RWPE2 (cell line): ENCODE data around the gene WNT1.
A peak's percentile ranks its signal among the peaks of the same experiment; 100 is the strongest.

Experiments
- ATAC-seq: fragments of 200-7000 bp; cut with Tn5 transposase; 3 replicates; pipeline ENCODE4 v1.9.1; 2021; ENCODE audit warnings: low read depth
- DNase-seq: peaks from one replicate; pipeline ENCODE4 v3.0.0-alpha.2; 2020; ENCODE audit warnings: low spot score
- H3K27ac ChIP-seq: fragments of 450-650 bp; 2 replicates; pipeline ENCODE4 v1.5.1; 2017; ENCODE audit warnings: mild to moderate bottlenecking; ENCODE audit not compliant: poor library complexity, severe bottlenecking
- H3K27me3 ChIP-seq: fragments of 250-450 bp; sonication (Bioruptor Pico); 2 replicates; pipeline ENCODE4 v1.5.1; 2021; ENCODE audit warnings: mild to moderate bottlenecking, moderate library complexity; ENCODE audit not compliant: insufficient read depth, poor library complexity, severe bottlenecking
- H3K36me3 ChIP-seq: fragments of 250-450 bp; sonication (Bioruptor Pico); 2 replicates; pipeline ENCODE4 v1.5.1; 2020; ENCODE audit warnings: low read depth, mild to moderate bottlenecking, moderate library complexity
- H3K4me1 ChIP-seq: fragments of 250-450 bp; sonication (Bioruptor Pico); 2 replicates; pipeline ENCODE4 v1.5.1; 2021; ENCODE audit warnings: mild to moderate bottlenecking, moderate library complexity; ENCODE audit not compliant: insufficient read depth, poor library complexity, severe bottlenecking
- H3K4me3 ChIP-seq: fragments of 250-450 bp; sonication (Bioruptor Pico); 2 replicates; pipeline ENCODE4 v1.5.1; 2021; ENCODE audit warnings: mild to moderate bottlenecking, moderate library complexity; ENCODE audit not compliant: severe bottlenecking
- H3K9me3 ChIP-seq: fragments of 250-450 bp; sonication (Bioruptor Pico); 2 replicates; pipeline ENCODE4 v1.5.1; 2021; ENCODE audit warnings: mild to moderate bottlenecking, moderate library complexity; ENCODE audit not compliant: severe bottlenecking
- TF ChIP-seq, protein P1 (sequence below): fragments of 450-650 bp; IDR thresholded peaks from one replicate; pipeline ENCODE4 v1.5.1; 2017; ENCODE audit warnings: mild to moderate bottlenecking, moderate library complexity; ENCODE audit not compliant: poor library complexity, severe bottlenecking

WNT1 gene

DNA sequence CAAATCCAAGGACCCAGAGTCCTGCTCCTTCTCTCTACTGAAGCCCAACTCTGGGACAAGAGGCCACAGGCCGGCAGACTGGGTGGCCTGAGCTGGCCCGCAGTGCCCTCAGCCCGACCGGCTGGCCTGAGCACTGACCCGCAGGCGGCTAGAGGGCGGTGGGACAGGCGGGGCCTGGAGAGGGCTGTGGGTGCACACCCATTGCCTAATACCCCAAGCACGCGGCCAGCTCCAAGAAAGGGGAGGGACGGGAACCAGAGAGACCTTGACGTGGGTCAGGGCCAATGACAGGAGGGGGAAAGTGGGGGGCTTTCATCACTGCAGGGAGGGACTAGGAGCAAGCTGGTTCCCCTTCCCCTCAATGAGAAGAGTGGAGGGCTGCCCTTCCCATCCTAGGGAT is 4.6 kb upstream of the WNT1 start:
- Histone ChIP-seq H3K4me3 (no peak overlapping the region), H3K9me3 (no peaks in the 10 kb centered on the region), H3K36me3 (no peaks in the 10 kb centered on the region), H3K27ac (no peak overlapping the region), H3K4me1 (no peaks in the 10 kb centered on the region), H3K27me3 (peaks cover 59% of the 10 kb centered on the region)
- DNase-seq (no peak), ATAC-seq (no peak)
- TF ChIP-seq, protein P1, sequence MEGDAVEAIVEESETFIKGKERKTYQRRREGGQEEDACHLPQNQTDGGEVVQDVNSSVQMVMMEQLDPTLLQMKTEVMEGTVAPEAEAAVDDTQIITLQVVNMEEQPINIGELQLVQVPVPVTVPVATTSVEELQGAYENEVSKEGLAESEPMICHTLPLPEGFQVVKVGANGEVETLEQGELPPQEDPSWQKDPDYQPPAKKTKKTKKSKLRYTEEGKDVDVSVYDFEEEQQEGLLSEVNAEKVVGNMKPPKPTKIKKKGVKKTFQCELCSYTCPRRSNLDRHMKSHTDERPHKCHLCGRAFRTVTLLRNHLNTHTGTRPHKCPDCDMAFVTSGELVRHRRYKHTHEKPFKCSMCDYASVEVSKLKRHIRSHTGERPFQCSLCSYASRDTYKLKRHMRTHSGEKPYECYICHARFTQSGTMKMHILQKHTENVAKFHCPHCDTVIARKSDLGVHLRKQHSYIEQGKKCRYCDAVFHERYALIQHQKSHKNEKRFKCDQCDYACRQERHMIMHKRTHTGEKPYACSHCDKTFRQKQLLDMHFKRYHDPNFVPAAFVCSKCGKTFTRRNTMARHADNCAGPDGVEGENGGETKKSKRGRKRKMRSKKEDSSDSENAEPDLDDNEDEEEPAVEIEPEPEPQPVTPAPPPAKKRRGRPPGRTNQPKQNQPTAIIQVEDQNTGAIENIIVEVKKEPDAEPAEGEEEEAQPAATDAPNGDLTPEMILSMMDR: no peak

DNA sequence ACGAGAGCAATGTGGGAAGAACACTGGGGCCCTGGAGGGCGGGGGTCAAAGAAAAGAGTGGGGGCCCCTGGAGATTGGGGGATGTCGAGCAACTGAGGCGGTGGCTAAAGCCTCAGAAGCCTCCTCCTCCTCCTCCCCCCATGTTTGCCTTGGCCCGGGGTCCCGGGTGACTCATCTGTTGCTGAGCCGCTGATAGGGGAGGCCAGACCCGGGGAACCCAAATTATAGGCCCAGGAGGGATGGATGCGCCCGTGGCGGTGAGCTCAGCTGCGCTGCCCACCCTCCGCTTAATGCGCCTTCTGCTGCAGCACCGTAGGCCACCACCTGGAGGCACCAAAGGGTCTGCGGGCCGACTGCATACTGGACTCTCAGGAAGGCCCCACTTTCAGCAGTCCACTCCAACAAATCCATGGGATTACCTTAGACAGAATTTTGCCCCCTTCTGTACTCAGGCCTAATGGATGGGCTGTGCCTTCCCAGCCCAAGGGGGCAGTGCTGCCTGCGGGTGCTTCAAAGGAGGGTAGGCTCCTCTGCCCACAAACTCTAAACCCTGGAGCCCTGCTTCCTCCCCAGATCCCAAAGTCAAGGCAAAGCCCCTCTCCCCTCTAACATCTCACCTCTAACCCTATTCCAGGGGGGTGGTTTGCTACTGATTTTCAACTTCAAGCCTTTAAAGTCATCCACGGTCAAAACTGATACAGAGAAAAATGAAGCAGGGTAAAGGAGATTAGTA is 4.0 kb upstream of the WNT1 start:
- DNase-seq (no peak), ATAC-seq (no peak)
- Histone ChIP-seq H3K4me1 (no peaks in the 10 kb centered on the region), H3K4me3 (no peak overlapping the region), H3K36me3 (no peaks in the 10 kb centered on the region), H3K27me3 (peaks cover 65% of the 10 kb centered on the region), H3K27ac (no peak overlapping the region), H3K9me3 (no peaks in the 10 kb centered on the region)
- TF ChIP-seq, protein P1: no peak

DNA sequence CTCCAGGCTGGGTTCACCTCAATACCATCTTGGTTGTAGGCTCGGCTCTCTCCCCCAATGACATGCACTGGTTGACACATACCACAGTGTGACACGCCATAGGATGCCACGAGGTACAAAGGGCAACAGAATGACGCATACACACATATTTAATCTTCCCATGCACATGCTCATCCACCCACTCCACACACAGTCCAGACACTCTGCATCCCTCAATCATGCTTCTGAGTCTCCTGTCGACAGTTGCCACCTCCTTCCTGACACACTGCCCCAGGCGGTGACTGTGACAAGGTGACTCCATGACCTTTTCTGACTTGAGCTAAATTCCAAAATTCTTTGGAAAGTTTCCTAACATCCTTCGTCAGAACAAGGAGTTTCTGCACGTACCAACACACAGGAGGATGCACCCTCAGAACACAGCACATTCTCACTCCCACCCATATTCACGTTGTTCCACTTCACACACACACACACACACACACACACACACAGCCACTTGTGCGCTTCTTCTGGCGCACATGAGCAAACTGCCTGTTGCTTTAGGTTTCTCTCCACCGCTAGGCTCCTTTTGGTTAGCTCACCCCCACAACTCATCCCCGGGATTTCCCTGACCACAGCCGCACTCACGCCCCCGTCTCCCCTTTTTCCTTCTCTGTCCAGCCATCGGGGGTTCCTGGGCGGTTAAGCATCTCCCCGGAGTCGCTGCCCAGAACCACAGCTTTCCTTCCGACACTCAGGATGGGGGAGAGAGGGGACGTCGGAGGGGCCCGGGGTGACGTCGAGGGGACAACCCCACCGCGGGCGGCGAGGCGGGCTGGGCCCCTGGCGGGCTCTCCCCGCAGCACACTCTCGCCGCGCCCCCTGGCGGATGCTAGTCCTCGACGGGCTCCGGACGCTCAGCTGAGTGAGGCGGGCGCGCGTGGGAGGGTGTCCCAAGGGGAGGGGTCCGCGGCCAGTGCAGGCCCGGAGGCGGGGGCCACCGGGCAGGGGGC is 536 bp upstream of the WNT1 start:
- TF ChIP-seq, protein P1: peak; percentile 62
- Histone ChIP-seq H3K27ac (no peak overlapping the region), H3K9me3 (no peaks in the 10 kb centered on the region), H3K4me1 (no peaks in the 10 kb centered on the region), H3K4me3 (no peak overlapping the region), H3K27me3 (peaks cover 73% of the 10 kb centered on the region), H3K36me3 (no peaks in the 10 kb centered on the region)
- ATAC-seq: peak; percentile 40; the same call in 2 of the 3 replicates
- DNase-seq: no peak

DNA sequence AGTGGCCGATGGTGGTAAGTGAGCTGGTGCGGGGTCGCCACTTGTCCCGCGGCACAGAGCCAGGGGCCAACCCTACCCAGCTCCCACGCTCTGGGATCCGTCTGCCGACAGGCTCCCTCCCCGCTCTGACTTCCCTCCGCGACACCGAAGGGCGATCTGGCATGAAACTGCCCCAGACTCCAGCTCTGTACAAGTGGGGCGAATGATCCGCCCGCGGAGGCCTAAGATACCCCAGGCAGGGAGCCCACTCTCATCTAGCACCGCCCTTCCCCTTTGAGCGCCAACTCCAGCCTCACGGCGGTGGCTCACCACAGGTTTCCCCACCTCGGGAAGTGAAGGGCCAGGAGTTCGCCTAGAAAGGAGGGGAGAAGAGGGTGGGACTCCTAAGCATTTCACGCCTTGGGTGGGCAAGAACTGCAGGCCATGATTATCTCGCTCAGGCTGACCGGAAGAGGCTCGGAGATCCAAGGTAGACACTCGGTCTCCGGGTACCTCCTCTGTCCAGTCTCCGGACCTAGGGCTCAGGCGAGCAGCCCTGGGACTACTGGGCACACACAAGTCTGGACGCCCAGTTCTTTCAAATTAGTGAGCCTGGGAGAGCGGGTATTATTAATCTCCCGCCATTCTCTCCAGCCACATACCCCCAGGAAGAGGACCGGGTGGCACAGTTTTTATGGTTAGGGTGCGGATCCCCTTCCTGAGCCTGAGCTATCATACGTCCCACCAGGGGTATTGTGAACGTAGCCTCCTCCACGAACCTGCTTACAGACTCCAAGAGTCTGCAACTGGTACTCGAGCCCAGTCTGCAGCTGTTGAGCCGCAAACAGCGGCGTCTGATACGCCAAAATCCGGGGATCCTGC is 849 bp downstream of the WNT1 start:
- Histone ChIP-seq H3K4me1 (no peaks in the 10 kb centered on the region), H3K27me3 (peaks cover 69% of the 10 kb centered on the region), H3K9me3 (no peaks in the 10 kb centered on the region), H3K36me3 (no peaks in the 10 kb centered on the region), H3K4me3 (no peak overlapping the region), H3K27ac (no peak overlapping the region)
- no peak for DNase-seq
- ATAC-seq: no peak
- TF ChIP-seq, protein P1: no peak
